Stimulated activated naive B cell treated with anti-CD40 and anti-IgM and Interleukin-4, amounts not matched to agents 10 μg/mL and 1 μg/mL and 100 μg/mL, for 72 hours (primary cell): Measurements from ENCODE around the gene DIAPH1.

Experiments used
- ATAC-seq, 2 donors: fragments of 150-1000 bp; cut with Tn5 transposase; replicated peaks; 2 replicates each; pipeline ENCODE4 v1.10.0; 2021; ENCODE audit warnings: moderate library complexity in 1 of 2
- DNase-seq: peaks from one replicate; pipeline ENCODE4 v3.0.0; 2021
- H3K27ac Mint-ChIP-seq: one replicate; pipeline ENCODE4 v1.8.0; 2022; ENCODE audit warnings: mild to moderate bottlenecking, mixed read lengths
- H3K27me3 Mint-ChIP-seq, 2 donors: one replicate each; pipeline ENCODE4 v1.8.0; 2022; ENCODE audit warnings: mixed read lengths in 2 of 2
- H3K36me3 Mint-ChIP-seq, 2 donors: one replicate each; pipeline ENCODE4 v1.8.0; 2022; ENCODE audit warnings: mixed read lengths in 2 of 2, mild to moderate bottlenecking in 1 of 2
- H3K4me1 Mint-ChIP-seq, 2 donors: one replicate each; pipeline ENCODE4 v1.8.0; 2022; ENCODE audit warnings: mixed read lengths in 2 of 2, mild to moderate bottlenecking in 1 of 2
- H3K4me3 Mint-ChIP-seq, 2 donors: one replicate each; pipeline ENCODE4 v1.8.0; 2022; ENCODE audit warnings: mild to moderate bottlenecking in 2 of 2, mixed read lengths in 2 of 2, moderate library complexity in 1 of 2
- H3K9me3 Mint-ChIP-seq, 2 donors: one replicate each; pipeline ENCODE4 v1.8.0; 2022; ENCODE audit warnings: mixed read lengths in 2 of 2, mild to moderate bottlenecking in 1 of 2

Gene DIAPH1

DNA sequence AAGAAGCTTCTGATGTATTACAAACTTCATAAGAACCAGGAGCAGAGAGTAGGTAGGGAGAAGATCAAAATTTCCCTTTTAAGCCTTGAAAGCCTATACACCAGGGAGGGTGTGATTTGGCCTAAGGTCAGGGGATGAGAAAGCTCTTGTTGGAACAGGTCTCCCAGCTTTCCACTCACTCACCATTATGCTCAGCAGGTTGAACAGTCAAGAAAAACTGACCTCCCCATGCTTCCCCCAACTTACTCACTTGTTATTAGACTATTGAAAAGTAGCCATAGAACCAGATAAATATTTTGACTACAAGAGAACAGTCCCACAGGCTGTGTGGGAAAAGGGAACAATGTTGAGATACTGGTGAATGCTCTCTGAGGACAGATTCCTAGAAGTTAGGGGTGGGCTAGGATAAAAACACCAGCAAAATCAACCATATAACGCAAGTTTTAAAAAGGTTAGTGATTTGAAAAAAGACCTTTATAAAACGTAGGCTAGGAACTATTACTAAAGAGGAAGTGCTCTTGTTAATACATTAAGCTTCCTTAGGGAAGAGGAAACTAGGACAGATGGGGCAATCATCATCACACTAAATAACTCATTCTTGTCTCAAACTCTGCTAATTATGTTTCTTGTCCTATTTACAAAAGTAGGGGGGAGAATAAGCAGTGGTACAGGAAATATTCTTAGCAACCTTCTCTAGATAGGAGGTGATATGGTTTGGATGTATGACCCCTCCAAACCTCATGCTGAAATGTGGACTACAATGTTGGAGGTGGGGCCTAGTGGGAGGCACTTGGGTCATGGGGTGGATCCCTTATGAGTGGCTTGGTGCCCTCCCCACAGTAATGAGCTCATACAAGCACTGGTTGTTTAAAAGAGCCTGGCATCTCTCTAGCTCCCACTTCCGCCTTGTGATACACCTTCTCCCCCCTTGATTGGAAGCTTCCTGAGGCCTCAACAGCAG, 98.9 kb downstream of the DIAPH1 start:
- H3K4me3 Mint-ChIP-seq: no peak overlapping the region
- peaks cover 18 to 26% of the 10 kb centered on the region in 2 donors for H3K4me1 Mint-ChIP-seq
- no peaks in the 10 kb centered on the region for H3K27me3 Mint-ChIP-seq
- ATAC-seq: no peak
- no peak for DNase-seq
- H3K9me3 Mint-ChIP-seq: no peaks in the 10 kb centered on the region
- H3K36me3 Mint-ChIP-seq: peaks cover 36 to 76% of the 10 kb centered on the region in 2 donors
- no peak overlapping the region for H3K27ac Mint-ChIP-seq

DNA sequence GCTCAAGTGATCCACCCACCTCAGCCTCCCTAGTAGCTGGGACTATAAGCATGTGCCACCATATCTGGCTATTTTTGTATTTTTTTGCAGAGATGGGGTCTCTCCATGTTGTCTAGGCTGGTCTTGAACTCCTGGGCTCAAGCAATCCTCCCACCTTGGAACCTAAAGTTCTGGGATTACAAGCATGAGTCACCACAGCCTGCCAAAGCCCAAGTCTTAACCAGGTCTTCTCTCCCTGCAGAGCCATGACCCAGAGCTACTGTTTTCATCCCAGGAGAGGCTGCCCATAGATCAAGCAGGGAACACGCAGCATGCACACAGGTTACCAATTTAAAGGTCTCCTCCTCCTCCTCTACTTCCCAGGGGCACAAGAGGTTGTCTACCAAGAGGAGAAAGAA, 100.2 kb downstream of the DIAPH1 start:
- H3K4me3 Mint-ChIP-seq: no peak overlapping the region
- no peaks in the 10 kb centered on the region for H3K27me3 Mint-ChIP-seq
- no peaks in the 10 kb centered on the region for H3K9me3 Mint-ChIP-seq
- no peak overlapping the region for H3K27ac Mint-ChIP-seq
- DNase-seq: no peak
- H3K36me3 Mint-ChIP-seq: peaks cover 42 to 78% of the 10 kb centered on the region in 2 donors
- ATAC-seq: no peak
- H3K4me1 Mint-ChIP-seq: peaks cover 25 to 31% of the 10 kb centered on the region in 2 donors

GRCh38 chr5:141517880-141518617, 100.8 kb downstream of the DIAPH1 start:
- Mint-ChIP-seq H3K27me3 (no peaks in the 10 kb centered on the region), H3K36me3 (peaks cover 41 to 81% of the 10 kb centered on the region in 2 donors), H3K9me3 (no peaks in the 10 kb centered on the region), H3K4me3 (no peak overlapping the region), H3K4me1 (peaks cover 24 to 37% of the 10 kb centered on the region in 2 donors), H3K27ac (no peak overlapping the region)
- DNase-seq (no peak), ATAC-seq (no peak)

DNA sequence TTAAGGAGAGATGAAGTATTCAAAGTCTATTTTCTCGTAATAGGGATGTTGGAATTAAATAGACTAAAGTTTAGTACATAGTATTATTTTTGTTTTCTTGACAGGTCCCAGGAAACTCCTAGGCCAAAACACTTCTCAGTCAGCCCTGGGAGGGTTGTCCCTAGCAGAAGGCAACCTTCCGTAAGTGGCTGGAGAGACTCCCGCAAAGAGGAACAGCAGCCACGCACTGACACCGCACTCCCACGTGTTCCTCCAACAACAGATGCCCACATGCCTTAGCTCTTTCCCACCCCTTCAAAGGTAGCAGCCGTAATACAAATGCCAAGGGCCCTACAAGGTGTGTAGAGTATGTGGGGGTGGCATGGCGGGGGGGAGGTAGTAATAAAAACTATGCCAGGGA, 101.5 kb downstream of the DIAPH1 start:
- DNase-seq (no peak), ATAC-seq (no peak)
- Mint-ChIP-seq H3K27ac (no peak overlapping the region), H3K36me3 (peaks cover 43 to 83% of the 10 kb centered on the region in 2 donors), H3K4me3 (no peak overlapping the region), H3K4me1 (peaks cover 31 to 40% of the 10 kb centered on the region in 2 donors), H3K27me3 (no peaks in the 10 kb centered on the region), H3K9me3 (no peaks in the 10 kb centered on the region)

DNA sequence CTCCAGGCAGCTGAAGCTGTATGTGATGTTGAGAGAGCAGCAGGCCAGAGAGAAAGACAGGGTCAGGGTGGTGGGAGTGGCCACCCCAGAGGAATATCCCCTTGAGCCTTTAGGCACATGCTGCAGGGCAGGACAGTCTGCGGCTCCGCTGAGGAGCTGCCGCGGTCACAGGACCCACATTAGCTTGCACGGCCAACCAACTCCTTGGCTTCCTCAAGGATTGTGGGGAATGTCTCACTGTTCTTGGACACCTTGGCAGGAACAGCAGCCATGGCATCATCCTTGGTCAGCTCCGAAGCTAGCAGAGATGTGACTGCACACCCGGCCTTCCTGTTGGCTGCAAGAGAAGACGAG, 102.2 kb downstream of the DIAPH1 start:
- peaks cover 0 to 1% of the 10 kb centered on the region in 2 donors for H3K9me3 Mint-ChIP-seq
- DNase-seq (no peak), ATAC-seq (no peak)
- no peak overlapping the region for H3K4me3 Mint-ChIP-seq
- peaks cover 33 to 42% of the 10 kb centered on the region in 2 donors for H3K4me1 Mint-ChIP-seq
- no peak overlapping the region for H3K27ac Mint-ChIP-seq
- no peaks in the 10 kb centered on the region for H3K27me3 Mint-ChIP-seq
- peaks cover 40 to 79% of the 10 kb centered on the region in 2 donors for H3K36me3 Mint-ChIP-seq

DNA sequence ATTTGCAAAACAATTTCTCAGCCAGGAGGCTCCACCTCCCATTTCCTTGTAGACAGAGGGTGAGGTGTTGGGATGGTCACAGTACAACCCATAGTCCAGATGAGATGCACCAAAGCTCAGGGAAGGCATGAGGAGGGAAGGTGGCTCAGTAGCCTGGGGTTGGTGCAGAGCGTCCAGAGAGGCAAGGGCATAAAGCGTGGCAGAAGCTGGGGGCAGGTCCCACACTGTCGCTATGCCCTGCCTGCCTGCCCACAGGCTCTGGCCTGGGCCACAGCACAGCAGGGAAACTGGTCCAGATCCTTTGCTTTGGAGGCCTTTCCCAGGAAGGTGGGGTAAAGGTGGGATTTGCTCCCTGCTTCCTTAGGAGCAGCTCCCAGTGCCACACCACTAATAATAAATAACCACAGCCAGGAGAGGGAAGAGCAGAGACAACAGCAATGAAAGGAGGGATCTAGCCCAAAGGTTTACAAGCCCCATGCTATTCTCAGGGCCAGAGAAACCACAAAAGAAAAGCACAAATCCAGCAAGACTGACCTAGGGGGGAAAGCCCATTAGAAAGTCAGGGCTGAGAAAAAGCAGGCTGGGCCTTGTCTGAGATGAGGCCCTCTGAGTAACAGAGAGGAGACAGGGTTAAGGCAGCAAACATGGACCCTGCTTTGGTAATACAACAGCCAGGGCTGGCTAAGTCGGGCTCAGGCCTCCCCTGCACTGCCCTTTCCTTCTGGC, 102.7 kb downstream of the DIAPH1 start:
- no peak for ATAC-seq
- no peak overlapping the region for H3K4me3 Mint-ChIP-seq
- H3K27me3 Mint-ChIP-seq: no peaks in the 10 kb centered on the region

DNA sequence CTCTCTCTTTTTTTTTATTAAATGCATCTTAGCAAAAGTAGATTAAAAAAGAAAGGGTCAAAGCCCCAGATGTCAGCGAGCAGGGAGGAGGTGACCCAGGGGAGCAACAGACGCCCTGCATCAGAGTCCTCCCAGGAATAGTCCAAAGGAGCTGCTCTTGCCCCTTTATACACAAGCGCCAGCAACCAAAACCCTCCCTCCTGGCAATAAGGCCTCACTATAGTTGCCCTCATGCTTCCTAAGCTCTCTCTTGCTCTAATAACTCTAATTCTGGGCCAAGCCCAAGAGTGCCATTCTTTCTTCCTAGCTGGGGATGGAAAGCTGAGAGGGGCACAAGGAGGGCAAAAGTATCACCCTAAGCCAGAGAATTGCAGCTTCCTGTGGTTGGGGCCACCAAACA, 103.7 kb downstream of the DIAPH1 start:
- no peaks in the 10 kb centered on the region for H3K27me3 Mint-ChIP-seq
- ATAC-seq: no peak

More for the DNA sequence above, 102.7 kb downstream of the DIAPH1 start:
- Mint-ChIP-seq H3K4me1 (peaks cover 38 to 47% of the 10 kb centered on the region in 2 donors), H3K36me3 (peaks cover 40 to 79% of the 10 kb centered on the region in 2 donors), H3K9me3 (peaks cover 0 to 3% of the 10 kb centered on the region in 2 donors), H3K27ac (no peak overlapping the region)
- DNase-seq: no peak

GRCh38 chr5:141514330-141515133, 104.3 kb downstream of the DIAPH1 start:
- no peak for DNase-seq
- ATAC-seq: peak in 1 of 2 donors; percentile 22
- H3K4me1 Mint-ChIP-seq: peaks cover 46 to 57% of the 10 kb centered on the region in 2 donors
- H3K4me3 Mint-ChIP-seq: peak overlapping the region in 1 of 2 donors; percentile 77
- peak overlapping the region; percentile 78 for H3K27ac Mint-ChIP-seq
- peaks cover 35 to 64% of the 10 kb centered on the region in 2 donors for H3K36me3 Mint-ChIP-seq
- H3K9me3 Mint-ChIP-seq: peaks cover 0 to 3% of the 10 kb centered on the region in 2 donors
- H3K27me3 Mint-ChIP-seq: no peaks in the 10 kb centered on the region

More for the DNA sequence above, 103.7 kb downstream of the DIAPH1 start:
- peaks cover 40 to 70% of the 10 kb centered on the region in 2 donors for H3K36me3 Mint-ChIP-seq
- H3K9me3 Mint-ChIP-seq: peaks cover 0 to 3% of the 10 kb centered on the region in 2 donors
- peaks cover 45 to 51% of the 10 kb centered on the region in 2 donors for H3K4me1 Mint-ChIP-seq
- no peak for DNase-seq
- no peak overlapping the region for H3K4me3 Mint-ChIP-seq
- H3K27ac Mint-ChIP-seq: no peak overlapping the region

GRCh38 chr5:141513627-141514329, 105.0 kb downstream of the DIAPH1 start:
- Mint-ChIP-seq H3K4me3 (peak overlapping the region; percentile 76 to 77), H3K27ac (peak overlapping the region; percentile 87), H3K36me3 (peaks cover 34 to 58% of the 10 kb centered on the region in 2 donors), H3K27me3 (no peaks in the 10 kb centered on the region), H3K4me1 (peaks cover 50 to 65% of the 10 kb centered on the region in 2 donors), H3K9me3 (peaks cover 0 to 3% of the 10 kb centered on the region in 2 donors)
- ATAC-seq (peak; percentile 56 to 65), DNase-seq (peak; percentile 54)

GRCh38 chr5:141512911-141513626, 105.7 kb downstream of the DIAPH1 start:
- Mint-ChIP-seq H3K9me3 (peaks cover 0 to 3% of the 10 kb centered on the region in 2 donors), H3K27me3 (no peaks in the 10 kb centered on the region), H3K4me3 (peak overlapping the region; percentile 76 to 77), H3K27ac (peak overlapping the region; percentile 87), H3K4me1 (peaks cover 53 to 72% of the 10 kb centered on the region in 2 donors), H3K36me3 (peaks cover 32 to 54% of the 10 kb centered on the region in 2 donors)
- ATAC-seq (peak; percentile 16 to 42), DNase-seq (no peak)

GRCh38 chr5:141512390-141512910, 106.3 kb downstream of the DIAPH1 start:
- H3K36me3 Mint-ChIP-seq: peaks cover 32 to 48% of the 10 kb centered on the region in 2 donors
- peak overlapping the region; percentile 76 to 77 for H3K4me3 Mint-ChIP-seq
- DNase-seq (no peak), ATAC-seq (peak; percentile 12 to 56)
- H3K4me1 Mint-ChIP-seq: peaks cover 59 to 78% of the 10 kb centered on the region in 2 donors
- no peaks in the 10 kb centered on the region for H3K27me3 Mint-ChIP-seq
- H3K27ac Mint-ChIP-seq: peak overlapping the region; percentile 47
- peaks cover 0 to 3% of the 10 kb centered on the region in 2 donors for H3K9me3 Mint-ChIP-seq

DNA sequence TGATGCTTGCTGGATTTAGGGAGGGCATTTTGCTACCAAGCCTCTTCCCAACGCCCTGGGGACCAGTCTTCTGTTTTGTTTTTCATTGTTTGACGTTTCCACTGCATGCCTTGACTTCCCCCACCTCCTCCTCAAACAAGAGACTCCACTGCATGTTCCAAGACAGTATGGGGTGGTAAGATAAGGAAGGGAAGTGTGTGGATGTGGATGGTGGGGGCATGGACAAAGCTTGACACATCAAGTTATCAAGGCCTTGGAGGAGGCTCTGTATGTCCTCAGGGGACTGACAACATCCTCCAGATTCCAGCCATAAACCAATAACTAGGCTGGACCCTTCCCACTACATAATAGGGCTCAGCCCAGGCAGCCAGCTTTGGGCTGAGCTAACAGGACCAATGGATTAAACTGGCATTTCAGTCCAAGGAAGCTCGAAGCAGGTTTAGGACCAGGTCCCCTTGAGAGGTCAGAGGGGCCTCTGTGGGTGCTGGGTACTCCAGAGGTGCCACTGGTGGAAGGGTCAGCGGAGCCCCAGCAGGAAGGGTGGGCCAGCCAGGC, 107.0 kb downstream of the DIAPH1 start:
- peak overlapping the region in 1 of 2 donors; percentile 53 for H3K4me3 Mint-ChIP-seq
- peak overlapping the region; percentile 59 for H3K27ac Mint-ChIP-seq
- H3K36me3 Mint-ChIP-seq: peaks cover 29 to 43% of the 10 kb centered on the region in 2 donors
- peaks cover 65 to 83% of the 10 kb centered on the region in 2 donors for H3K4me1 Mint-ChIP-seq
- no peaks in the 10 kb centered on the region for H3K27me3 Mint-ChIP-seq
- ATAC-seq: no peak
- H3K9me3 Mint-ChIP-seq: peaks cover 0 to 3% of the 10 kb centered on the region in 2 donors
- DNase-seq: no peak
